Neural cell (in vitro differentiated cells): ENCODE data around the gene CFAP299.

ENCODE experiments used
- CTCF ChIP-seq: fragments of 450-650 bp; IDR thresholded peaks from 2 replicates; pipeline ENCODE4 v1.5.1; 2014; ENCODE audit warnings: antibody characterized with exemption, mild to moderate bottlenecking, moderate library complexity; ENCODE audit not compliant: poor library complexity, severe bottlenecking
- EP300 ChIP-seq: fragments of 450-650 bp; conservative IDR thresholded peaks from 2 replicates; pipeline ENCODE4 v1.6.1; 2014; ENCODE audit warnings: antibody characterized with exemption, mild to moderate bottlenecking, moderate library complexity; ENCODE audit not compliant: poor library complexity, severe bottlenecking
- EZH2 ChIP-seq: fragments of 200-600, 300-800 bp; shearing (Covaris generic), sonication (generic); IDR thresholded peaks from 2 replicates; pipeline ENCODE4 v1.6.1; 2014; ENCODE audit warnings: antibody characterized with exemption, low read length, borderline replicate concordance, mild to moderate bottlenecking; ENCODE audit not compliant: insufficient read depth, poor library complexity, severe bottlenecking
- POLR2AphosphoS5 ChIP-seq: IDR thresholded peaks from 2 replicates; pipeline ENCODE4 v1.6.1; 2012
- RAD21 ChIP-seq: fragments of 450-650 bp; conservative IDR thresholded peaks from 2 replicates; pipeline ENCODE4 v1.6.1; 2014; ENCODE audit warnings: antibody characterized with exemption, mild to moderate bottlenecking, moderate library complexity
- SMC3 ChIP-seq: fragments of 450-650 bp; conservative IDR thresholded peaks from 2 replicates; pipeline ENCODE4 v1.6.1; 2014; ENCODE audit warnings: antibody characterized with exemption, mild to moderate bottlenecking, moderate library complexity; ENCODE audit not compliant: poor library complexity

GRCh38 chr4:80387390-80388283 is 52.1 kb downstream of the CFAP299 start:
- no peak for TF ChIP-seq CTCF
- no peak for TF ChIP-seq POLR2AphosphoS5
- TF ChIP-seq EZH2: no peak
- TF ChIP-seq SMC3: no peak
- TF ChIP-seq RAD21: no peak
- no peak for TF ChIP-seq EP300
